Raji (cell line): ENCODE measurements around the gene FLNC.
A peak's percentile ranks its signal among the peaks of the same experiment; 100 is the strongest.

Experiments
- POLR2A ChIP-seq: IDR thresholded peaks from 2 replicates; pipeline ENCODE4 v1.6.1; 2011; ENCODE audit warnings: low read depth, low read length, control low read depth; ENCODE audit not compliant: insufficient read depth

Gene FLNC

GRCh38 chr7:128861957-128862570 is 31.9 kb downstream of the FLNC start:
- TF ChIP-seq POLR2A: no peak

DNA sequence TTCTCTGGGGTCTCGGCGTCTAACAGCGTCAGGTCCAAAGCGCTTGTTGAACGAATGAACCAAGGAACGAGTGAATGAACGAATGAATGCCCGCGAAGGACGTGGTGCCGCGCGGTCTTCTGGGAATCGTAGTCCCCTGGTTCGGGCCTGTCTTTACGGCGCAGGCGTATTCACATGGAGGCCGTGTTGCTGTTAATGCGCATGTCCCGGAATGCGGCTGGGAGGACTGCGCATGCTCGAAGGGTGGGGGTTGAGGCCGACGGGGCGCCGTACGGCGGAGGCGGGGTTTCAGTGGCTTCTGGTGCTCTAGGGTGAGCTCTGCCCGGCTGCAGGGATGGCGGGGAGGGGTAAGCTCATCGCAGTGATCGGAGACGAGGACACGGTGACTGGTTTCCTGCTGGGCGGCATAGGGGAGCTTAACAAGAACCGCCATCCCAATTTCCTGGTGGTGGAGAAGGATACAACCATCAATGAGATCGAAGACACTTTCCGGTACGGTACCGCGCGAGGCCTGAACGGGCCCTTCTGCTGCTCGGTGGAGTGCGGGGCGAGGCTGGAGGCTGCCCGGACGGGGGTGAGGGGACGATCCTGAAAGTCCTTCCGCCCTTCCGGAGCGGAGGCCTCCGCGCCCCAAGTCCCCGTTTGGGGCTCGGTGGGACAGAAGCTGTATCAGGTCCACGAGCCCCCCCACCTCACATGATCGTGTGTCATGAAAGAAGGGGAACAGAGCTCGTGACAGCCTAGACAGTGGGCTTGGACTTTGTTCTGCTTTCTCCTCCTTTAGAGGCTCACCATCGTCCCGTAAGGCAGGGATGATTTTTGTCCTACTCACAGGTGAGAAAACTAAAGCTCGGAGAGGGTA is 32.6 kb downstream of the FLNC start, which contains the start of gene ATP6V1F:
Gene ATP6V1F, plus strand, starts transcription at position 286 of the 862 bp plus-strand sequence. Its CDS starts 49 bp downstream, at position 335.
- TF ChIP-seq POLR2A: peak; percentile 96

DNA sequence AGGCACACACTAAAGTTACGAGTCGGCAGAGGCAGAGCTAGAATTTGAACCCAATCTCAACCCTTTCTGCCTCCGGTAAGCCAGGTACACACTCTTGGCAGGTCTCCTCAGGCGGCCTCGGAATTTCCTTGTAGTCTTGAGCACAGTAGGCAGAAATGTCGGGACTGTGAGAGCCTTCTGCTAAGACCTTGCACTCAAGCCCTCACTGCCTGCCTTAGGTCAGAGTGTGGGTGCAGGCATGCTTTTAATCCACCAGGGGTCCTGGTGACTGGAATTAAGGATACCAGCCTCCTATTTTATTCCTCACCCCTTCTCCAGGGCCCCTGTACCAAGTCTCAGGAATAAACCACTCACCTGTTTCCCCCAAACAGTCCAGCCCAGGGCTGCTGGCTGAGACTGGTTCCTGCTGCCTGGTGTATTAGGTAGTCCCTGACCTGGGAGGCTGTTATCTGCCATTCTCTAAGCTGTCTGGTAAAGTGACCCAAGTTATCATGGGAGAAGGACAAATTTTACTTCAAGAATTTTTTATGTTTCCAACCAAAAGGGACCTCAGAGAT is 33.3 kb downstream of the FLNC start:
- no peak for TF ChIP-seq POLR2A

DNA sequence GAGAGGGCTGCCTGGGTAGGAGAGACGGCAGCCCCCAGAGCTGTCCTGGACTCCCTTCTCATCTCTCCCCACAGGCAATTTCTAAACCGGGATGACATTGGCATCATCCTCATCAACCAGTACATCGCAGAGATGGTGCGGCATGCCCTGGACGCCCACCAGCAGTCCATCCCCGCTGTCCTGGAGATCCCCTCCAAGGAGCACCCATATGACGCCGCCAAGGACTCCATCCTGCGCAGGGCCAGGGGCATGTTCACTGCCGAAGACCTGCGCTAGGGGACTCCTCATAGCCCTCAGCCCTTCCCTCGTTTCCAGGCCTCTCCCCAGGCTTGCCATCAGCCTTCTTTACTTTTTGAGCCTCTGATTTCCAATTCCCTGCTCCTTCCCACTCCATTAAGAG is 35.1 kb downstream of the FLNC start:
- no peak for TF ChIP-seq POLR2A

- no peak for TF ChIP-seq POLR2A
Observed at GRCh38 chr7:128865996-128866877, 36.0 kb downstream of the FLNC start.

DNA sequence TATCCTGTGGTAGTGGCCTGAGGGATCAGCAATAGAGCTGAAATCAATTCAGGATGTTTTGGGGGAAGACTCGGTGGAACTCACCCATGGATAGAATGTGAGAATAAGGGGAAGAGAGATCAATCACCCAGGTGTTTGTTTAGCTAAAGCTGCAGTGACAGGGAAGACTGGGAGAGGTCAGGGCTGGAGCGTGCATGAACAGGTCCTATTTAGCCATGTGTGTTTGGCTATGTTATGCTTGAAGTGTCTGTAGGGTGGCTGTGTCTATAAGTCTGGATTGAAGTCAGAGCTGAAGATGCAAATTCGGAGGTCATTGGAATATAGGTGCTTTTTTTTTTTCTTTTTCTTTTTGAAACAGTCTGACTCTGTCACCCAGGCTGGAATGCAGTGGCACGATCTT is 37.0 kb downstream of the FLNC start:
- no peak for TF ChIP-seq POLR2A

DNA sequence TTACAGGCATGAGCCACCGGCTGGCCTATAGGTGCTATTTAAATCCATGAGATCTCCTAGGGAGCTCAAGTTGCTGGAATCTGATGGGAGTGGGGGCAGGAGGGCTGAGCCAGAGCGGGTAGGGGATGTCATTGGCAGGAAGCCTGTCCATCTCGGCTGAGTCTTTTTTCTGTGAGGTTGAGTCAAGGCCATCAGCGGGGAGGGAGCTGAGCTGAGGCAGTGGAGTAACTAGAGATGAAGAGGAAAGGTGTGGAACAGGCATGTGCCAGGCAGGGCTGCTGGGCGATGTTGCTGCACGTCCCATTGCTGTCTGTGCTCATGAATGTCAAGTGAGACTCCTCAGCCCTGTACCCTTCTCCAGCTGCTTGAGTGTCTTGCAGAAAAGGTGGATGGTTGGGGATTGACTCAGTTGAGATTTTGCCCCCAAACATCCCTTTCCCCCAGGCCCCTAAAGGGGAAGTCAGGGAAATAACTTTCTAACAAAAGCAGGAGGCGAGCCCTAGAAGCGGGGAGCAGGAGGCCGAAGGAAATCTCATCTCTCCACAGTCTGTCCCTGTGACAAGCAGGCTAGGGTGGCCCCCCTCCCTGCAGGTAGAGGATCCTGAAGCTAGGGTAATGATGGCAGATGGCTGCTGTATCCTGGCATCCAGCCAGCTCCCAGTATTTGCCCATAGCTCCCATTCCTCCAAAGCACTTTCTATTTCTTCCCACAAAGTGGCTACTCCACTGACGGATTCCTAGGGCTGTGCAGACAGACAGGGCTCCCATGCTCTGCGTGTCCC is 37.8 kb downstream of the FLNC start:
- no peak for TF ChIP-seq POLR2A

GRCh38 chr7:128868624-128869137 is 38.5 kb downstream of the FLNC start:
- TF ChIP-seq POLR2A: no peak

DNA sequence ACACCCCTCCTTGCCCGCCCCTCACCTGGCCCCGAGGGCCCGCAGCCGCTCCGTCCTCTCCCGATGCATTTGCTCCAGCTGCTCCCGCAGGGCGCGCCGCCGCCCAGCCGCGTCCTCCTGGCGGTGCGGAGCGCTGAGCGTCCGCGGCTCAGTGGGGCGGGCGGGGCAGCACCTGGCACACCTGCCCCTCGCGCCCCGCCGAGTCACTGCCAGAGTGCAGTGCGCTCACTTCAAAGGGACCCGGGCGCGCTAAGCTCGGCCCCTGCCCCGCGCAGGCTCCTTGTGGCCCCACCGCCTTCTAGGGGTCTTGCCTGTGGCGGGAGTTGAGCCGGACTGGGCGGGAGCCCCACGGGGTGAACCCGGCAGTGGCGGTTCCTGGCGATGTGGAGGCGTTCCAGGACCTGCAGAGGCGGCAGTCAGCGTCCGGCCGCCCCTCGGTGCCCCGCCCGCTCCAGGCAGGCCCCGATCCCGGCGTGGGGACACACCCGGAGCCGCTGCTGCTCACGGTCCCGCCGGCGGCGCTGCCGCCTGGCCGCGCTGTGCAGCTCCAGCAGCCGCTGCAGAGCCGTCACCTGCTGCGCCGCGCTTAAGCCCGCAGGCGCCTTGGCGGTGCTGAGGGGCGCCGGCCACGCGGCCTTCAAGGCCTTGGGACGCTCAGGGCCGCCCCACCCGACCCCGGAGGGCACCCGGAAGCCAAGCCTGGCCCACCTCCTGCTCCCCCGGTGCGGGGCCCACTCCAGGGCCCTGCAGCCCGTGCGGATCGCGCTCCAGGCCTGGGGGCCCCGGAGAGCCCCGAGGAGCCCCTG is 39.1 kb downstream of the FLNC start:
- no peak for TF ChIP-seq POLR2A

DNA sequence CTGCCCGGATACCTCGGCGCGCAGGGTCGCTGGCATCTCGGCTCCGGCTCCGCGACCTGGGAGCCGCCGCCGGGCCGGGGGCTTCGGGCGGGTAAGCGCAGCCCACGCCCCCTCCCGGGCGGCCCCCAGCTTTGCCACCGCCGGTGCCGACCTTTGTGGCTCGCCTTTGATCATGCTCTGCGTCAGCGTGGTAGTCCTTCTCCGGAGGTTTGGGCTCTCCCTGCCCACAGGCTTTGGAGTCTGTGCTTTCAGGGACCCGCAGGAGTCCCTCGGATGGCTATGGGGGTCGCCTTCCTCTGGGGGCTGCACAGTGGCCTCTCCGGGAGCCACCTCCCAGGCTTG is 39.7 kb downstream of the FLNC start:
- TF ChIP-seq POLR2A: no peak

DNA sequence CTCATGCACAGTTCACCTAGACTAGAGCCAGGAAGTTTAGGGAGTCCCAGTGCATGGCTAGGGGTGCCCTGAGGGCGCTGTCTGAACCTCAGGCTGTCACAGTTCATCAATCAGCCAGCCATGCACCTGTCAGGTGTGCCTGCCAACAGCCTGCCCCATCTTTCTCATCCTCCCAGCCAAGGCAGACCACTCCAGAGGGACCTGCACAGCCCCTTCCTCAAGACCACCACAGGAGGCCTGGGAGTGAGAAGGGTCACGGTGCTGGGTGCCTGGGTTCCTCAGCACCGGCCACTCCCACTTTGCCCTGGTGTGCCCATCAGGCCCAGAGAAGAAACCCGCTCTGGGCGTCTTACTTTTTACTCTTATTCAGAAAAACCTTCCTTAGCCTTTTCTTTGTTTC is 40.8 kb downstream of the FLNC start:
- TF ChIP-seq POLR2A: no peak

DNA sequence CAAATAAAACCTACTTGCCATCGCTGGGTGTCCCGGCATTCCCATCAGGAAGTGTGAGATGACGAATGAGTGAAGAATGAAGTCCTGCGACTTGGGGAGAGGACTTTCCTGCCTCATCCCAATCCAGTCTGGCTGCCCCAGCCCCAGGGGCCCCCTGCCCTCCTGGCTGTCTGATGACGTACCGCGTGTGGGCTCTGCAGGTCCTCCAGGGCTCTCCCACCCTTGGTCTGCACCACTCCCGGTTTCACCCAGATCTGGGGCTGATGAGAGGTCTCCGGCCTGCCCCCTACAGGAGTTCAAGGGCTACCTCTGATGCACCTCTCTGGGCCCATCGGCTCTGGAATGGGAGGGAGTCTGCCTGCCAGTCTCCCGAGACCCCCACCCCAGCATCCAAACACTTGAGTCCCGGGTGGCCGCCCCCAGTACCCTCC is 42.2 kb downstream of the FLNC start:
- TF ChIP-seq POLR2A: no peak

DNA sequence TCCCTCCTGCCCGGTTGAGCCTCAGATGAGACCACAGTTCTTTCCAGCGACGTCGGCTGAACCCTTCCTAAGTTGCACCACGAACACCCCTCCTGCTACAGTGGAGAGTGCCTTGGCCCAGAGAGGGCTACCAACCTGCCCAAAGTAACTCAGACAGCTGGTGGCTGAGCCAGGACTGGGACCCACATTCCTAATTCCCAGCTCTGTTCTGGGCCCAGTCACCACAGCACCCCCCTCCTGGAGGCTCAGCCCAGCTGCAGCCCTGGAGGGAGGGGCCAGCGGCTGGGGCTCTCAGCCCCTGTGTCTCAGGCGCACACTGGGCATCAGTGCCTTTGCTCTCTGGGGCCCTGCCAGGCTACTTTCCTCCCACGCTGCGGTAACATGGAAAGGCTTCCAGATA is 43.0 kb downstream of the FLNC start:
- TF ChIP-seq POLR2A: no peak
